Tibial nerve (tissue), 4 donors: ENCODE measurements around the gene SEMA3C. TPM values are rescaled to one million over a fixed set of nuclear protein-coding genes. Genes with fewer than 3 reads are reported as not detected.
A peak's percentile ranks its signal among the peaks of the same experiment; 100 is the strongest.

ENCODE experiments used
- DNase-seq, 2 donors: peaks; one replicate each; pipeline ENCODE4 v3.0.0-alpha.2; 2019; ENCODE audit warnings: low spot score in 2 of 2
- H3K27ac ChIP-seq, 4 donors: fragments of 200-600 bp; sonication (generic) in 3 of 4; one replicate each; pipeline ENCODE4 v1.5.1; 2017 to 2019; ENCODE audit warnings: mild to moderate bottlenecking in 1 of 4
- H3K27me3 ChIP-seq, 2 donors: fragments of 200-600 bp; sonication (generic) in 1 of 2; one replicate each; pipeline versions ENCODE4 v1.5.1 to v1.6.0; 2017 to 2019
- H3K36me3 ChIP-seq, 3 donors: fragments of 200-600 bp; sonication (generic); one replicate each; pipeline ENCODE4 v1.5.1; 2018 to 2019
- H3K4me1 ChIP-seq, 4 donors: fragments of 200-600 bp; sonication (generic) in 3 of 4; one replicate each; pipeline ENCODE4 v1.5.1; 2017 to 2019
- H3K4me3 ChIP-seq, 4 donors: fragments of 200-600 bp; sonication (generic) in 3 of 4; one replicate each; pipeline ENCODE4 v1.5.1; 2017 to 2019; ENCODE audit warnings: mild to moderate bottlenecking in 1 of 4, moderate library complexity in 1 of 4
- H3K9me3 ChIP-seq, 4 donors: fragments of 200-600 bp; sonication (generic) in 3 of 4; one replicate each; pipeline ENCODE4 v1.5.1; 2017 to 2019
- EP300 ChIP-seq, 2 donors: sonication (generic); formaldehyde crosslinking; IDR thresholded peaks; one replicate each; pipeline ENCODE4 v1.6.1; 2017; ENCODE audit warnings: antibody characterized with exemption in 2 of 2, mild to moderate bottlenecking in 1 of 2
- POLR2A ChIP-seq, 2 donors: fragments of 450-650 bp; IDR thresholded peaks; one replicate each; pipeline ENCODE4 v1.6.1; 2017; ENCODE audit warnings: antibody characterized with exemption in 2 of 2, mild to moderate bottlenecking in 2 of 2, moderate library complexity in 2 of 2
- WGBS, 2 donors: methylation state at CpG; one replicate each; pipeline ENCODE4 v1.1.5; 2018; 5-methylcytosine and 5-hydroxymethylcytosine counted together
- total RNA-seq, 4 donors: library from RNA; depleted of rRNA; stranded (reverse); fragments of >200 nt; gene quantifications; one replicate each; pipeline ENCODE4 v1.1.0, GENCODE V29; 2016
- TF ChIP-seq, protein P1 (sequence below), 5 experiments: fragments of 200-600 bp in 3 of 5; fragments of 450-650 bp in 2 of 5; sonication (generic) in 3 of 5; IDR thresholded peaks; one replicate each; pipeline ENCODE4 v1.5.1; 2016 to 2019; ENCODE audit warnings: antibody characterized with exemption in 5 of 5, mild to moderate bottlenecking in 3 of 5, moderate library complexity in 2 of 5

The SEMA3C gene
- total RNA-seq, 4 donors from 2014 or later = 64.8 to 130 (median 118) TPM

DNA sequence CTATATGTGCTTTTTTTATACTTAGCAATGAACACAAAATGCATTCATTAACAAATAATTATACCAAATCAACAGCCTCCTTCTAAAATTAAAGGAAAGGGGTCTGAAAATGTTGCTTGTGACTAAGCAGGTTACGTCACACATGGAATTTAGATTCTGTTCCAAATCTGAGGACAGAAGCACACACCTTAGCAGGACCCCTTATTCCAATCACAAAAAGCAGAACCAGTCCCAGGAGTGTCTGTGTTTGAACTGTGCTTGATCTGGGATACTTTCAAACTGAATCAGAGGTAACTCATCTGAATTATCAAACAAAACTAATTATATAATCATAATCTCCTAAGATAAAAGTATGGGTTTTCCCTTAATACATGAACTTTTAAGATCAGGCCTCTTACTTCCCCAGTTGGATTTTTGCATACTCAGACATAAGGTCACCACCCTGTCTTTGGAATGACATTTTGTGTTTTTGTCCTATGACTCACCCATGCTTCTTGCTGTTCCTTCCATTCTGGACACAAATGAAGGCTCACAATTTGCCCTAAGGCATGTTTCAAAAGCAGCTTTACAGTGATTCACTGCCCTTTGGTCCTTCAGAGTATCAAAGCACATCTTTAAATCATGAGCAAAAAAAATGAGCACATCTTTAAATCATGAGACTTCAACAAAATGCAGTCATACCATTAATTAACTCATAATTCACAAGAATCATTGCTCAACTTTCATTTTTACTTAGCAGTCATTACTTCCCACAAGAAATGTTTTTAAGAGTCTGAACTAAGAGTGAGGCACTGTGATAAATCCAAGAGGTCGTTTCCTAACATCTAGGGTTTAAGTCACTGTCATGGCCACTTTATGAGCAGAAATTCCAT lies 35.5 kb downstream of the SEMA3C start:
- 37 to 52% methylated on average over 2 of the region's 2 CpGs for WGBS, 2 donors
- Histone ChIP-seq H3K4me3 (no peak overlapping the region), H3K36me3 (no peaks in the 10 kb centered on the region), H3K9me3 (no peaks in the 10 kb centered on the region), H3K27ac (peak overlapping the region in 2 of 4 donors; percentile 75 to 85), H3K27me3 (no peaks in the 10 kb centered on the region), H3K4me1 (peaks cover 0 to 39% (median 5%) of the 10 kb centered on the region in 4 donors)
- DNase-seq = no peak
- peak in 1 of 2 donors; percentile 81 for TF ChIP-seq EP300 (IDR thresholded peaks at IDR 0.05)
- TF ChIP-seq, protein P1, sequence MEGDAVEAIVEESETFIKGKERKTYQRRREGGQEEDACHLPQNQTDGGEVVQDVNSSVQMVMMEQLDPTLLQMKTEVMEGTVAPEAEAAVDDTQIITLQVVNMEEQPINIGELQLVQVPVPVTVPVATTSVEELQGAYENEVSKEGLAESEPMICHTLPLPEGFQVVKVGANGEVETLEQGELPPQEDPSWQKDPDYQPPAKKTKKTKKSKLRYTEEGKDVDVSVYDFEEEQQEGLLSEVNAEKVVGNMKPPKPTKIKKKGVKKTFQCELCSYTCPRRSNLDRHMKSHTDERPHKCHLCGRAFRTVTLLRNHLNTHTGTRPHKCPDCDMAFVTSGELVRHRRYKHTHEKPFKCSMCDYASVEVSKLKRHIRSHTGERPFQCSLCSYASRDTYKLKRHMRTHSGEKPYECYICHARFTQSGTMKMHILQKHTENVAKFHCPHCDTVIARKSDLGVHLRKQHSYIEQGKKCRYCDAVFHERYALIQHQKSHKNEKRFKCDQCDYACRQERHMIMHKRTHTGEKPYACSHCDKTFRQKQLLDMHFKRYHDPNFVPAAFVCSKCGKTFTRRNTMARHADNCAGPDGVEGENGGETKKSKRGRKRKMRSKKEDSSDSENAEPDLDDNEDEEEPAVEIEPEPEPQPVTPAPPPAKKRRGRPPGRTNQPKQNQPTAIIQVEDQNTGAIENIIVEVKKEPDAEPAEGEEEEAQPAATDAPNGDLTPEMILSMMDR (IDR thresholded peaks at IDR 0.05) = no peak

DNA sequence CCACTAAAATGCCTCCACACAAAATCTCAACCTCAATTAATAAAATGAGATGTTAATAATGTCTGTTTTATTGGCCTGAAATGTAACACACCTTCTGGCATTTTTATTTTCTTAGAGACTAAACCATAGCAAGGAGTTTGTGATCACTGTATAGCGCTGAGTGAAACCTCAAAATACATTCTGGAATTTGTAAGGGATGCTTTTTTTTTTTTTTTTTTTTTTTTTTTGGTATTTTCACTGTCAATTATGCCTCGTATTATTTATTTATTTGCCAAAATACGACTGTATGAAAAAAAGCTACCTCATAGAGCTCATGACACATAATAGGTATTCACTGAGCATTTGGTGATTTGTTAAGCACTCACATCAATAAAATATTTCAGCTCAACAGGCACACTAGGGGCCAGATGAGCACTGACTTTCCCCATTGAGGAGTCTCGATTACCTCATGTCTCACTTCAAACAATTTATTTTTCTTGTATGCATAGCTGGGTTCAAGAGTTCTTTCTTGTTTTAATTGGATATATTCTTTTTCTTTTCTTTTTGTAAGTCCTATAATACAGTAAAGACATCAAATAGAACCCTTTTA lies 36.5 kb downstream of the SEMA3C start:
- TF ChIP-seq, protein P1 (IDR thresholded peaks at IDR 0.05) = no peak
- no peak for TF ChIP-seq POLR2A (IDR thresholded peaks at IDR 0.05)
- TF ChIP-seq EP300 (IDR thresholded peaks at IDR 0.05) = no peak
- 77 to 78% methylated on average over 4 of the region's 4 CpGs for WGBS, 2 donors
- H3K27ac ChIP-seq = peak overlapping the region in 2 of 4 donors; percentile 75 to 85

DNA sequence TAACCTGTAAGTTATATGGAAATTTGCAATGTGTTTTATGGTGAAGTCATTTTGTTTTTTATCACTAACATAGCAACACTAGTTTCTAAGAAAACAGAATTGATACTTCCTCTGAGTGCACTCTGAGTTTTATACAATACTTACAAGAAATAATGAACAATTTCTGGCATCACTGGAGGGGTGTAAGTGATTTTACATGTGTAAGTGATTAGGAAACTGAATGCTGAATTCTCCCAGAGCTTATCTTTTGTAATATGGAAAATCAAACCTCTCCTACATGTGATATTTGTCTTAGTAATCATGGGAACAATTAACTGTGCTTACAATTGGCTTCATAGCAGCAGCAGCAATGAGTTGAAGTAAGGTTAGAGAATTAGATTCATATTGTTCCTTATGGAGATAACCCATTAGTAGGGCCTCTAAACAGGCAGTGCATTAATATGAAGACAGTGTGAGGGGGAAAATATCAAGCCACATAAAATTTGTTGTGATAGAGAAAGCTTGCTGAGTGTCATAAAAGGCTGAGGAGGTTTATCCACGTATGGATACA lies 37.4 kb downstream of the SEMA3C start:
- H3K9me3 ChIP-seq = no peaks in the 10 kb centered on the region
- no peaks in the 10 kb centered on the region for H3K27me3 ChIP-seq
- peak overlapping the region in 1 of 4 donors; percentile 85 for H3K27ac ChIP-seq
- WGBS, 2 donors = 74 to 79% methylated on average over 1 of the region's 1 CpG
- no peak overlapping the region for H3K4me3 ChIP-seq
- no peaks in the 10 kb centered on the region for H3K36me3 ChIP-seq
- no peak for DNase-seq
- H3K4me1 ChIP-seq = peaks cover 0 to 38% (median 5%) of the 10 kb centered on the region in 4 donors
- TF ChIP-seq EP300 (IDR thresholded peaks at IDR 0.05) = no peak
- TF ChIP-seq, protein P1 (IDR thresholded peaks at IDR 0.05) = no peak
- TF ChIP-seq POLR2A (IDR thresholded peaks at IDR 0.05) = no peak

More for the DNA sequence above, 36.5 kb downstream of the SEMA3C start:
- no peak overlapping the region for H3K4me3 ChIP-seq
- H3K36me3 ChIP-seq = no peaks in the 10 kb centered on the region
- no peaks in the 10 kb centered on the region for H3K27me3 ChIP-seq
- H3K9me3 ChIP-seq = no peaks in the 10 kb centered on the region
- DNase-seq = no peak
- peaks cover 0 to 39% (median 5%) of the 10 kb centered on the region in 4 donors for H3K4me1 ChIP-seq

DNA sequence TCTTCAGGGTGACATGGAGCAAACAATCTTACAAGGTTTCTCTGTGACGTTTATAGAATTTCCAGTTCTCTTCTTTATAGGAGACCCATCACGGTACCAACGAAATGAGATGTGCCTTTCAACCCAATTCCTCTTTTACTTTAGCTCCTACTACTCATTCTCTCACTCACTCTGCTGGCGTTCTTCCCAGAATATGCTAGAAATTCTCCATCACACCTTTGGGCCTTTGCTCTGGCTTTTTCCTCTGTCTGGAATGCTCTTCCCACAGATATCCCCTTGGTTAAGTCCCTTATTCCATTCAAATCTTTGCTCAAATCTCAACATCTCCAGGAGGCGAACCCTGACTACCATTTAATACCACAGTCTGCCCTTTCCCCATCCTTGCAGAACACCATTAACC lies 39.0 kb downstream of the SEMA3C start:
- no peak for TF ChIP-seq EP300 (IDR thresholded peaks at IDR 0.05)
- Histone ChIP-seq H3K4me1 (peaks cover 0 to 29% (median 3%) of the 10 kb centered on the region in 4 donors), H3K36me3 (no peaks in the 10 kb centered on the region), H3K27me3 (no peaks in the 10 kb centered on the region), H3K4me3 (no peak overlapping the region), H3K27ac (no peak overlapping the region), H3K9me3 (no peaks in the 10 kb centered on the region)
- DNase-seq = no peak
- WGBS, 2 donors = 84 to 89% methylated on average over 5 of the region's 5 CpGs

DNA sequence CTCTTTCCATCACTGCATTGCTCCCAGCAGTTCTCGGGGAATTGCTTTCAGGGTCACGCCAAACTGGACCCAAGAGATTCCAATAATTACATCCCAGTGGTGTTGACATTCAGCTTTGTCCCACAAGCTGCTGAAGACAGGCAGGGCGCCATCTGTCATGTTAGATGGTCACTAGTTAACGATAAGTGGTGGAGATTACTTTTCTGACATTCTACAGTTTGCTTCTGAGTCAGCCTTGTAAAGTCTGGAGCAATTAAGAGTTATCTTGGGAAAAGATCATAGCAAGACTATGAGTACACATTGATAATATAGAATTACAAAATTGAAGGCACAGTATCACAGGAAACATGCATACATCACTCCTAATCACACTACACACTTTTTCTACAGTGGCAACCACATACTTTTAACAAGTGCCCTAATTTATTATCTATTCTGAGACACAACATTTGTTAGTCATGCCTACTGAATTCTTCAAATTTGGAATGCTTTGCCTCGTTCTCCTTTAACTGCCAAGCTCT lies 41.9 kb downstream of the SEMA3C start:
- H3K9me3 ChIP-seq = no peaks in the 10 kb centered on the region
- no peak overlapping the region for H3K27ac ChIP-seq
- WGBS, 2 donors = 47 to 62% methylated on average over 5 of the region's 5 CpGs
- DNase-seq = no peak
- no peaks in the 10 kb centered on the region for H3K27me3 ChIP-seq
- TF ChIP-seq, protein P1 (IDR thresholded peaks at IDR 0.05) = no peak
- TF ChIP-seq EP300 (IDR thresholded peaks at IDR 0.05) (no peak), POLR2A (IDR thresholded peaks at IDR 0.05) (no peak)
- no peaks in the 10 kb centered on the region for H3K36me3 ChIP-seq
- no peak overlapping the region for H3K4me3 ChIP-seq
- peaks cover 0 to under 1% (median 0%) of the 10 kb centered on the region in 4 donors for H3K4me1 ChIP-seq
